Measurements from ENCODE around the gene RAB22A.
A peak's percentile ranks its signal among the peaks of the same experiment; 100 is the strongest.

The RAB22A gene

GRCh38 chr20:58300321-58300720, 9.2 kb upstream of the RAB22A start:
- no peak for DNase-seq (ENCODE audit: extremely low read depth in 1 of 2, low read depth in 1 of 2)

DNA sequence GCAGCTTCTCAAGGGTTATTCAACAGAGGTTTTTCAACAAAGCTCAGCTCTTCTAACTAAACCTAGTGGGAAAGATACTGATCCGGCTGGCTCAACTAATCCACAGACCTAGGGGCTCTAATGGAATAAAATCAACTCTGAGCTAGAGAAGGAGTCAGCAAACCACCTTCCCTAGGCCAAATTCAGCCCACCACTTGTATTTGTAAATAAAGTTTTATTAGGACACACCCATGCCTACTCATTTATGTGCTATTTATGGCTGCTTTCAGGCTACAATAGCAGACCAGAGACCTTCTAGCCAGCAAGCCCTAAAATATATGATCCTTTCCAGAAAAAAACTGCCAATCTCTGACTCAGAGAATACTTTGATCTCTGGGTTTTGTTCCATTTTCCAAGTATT, 6.0 kb upstream of the RAB22A start:
- DNase-seq (ENCODE audit: extremely low read depth in 1 of 2, low read depth in 1 of 2): no peak

- DNase-seq (ENCODE audit: extremely low read depth in 1 of 2, low read depth in 1 of 2): no peak
These were observed 4.5 kb upstream of the RAB22A start for GRCh38 chr20:58305061-58305460.

GRCh38 chr20:58306421-58307261, 2.9 kb upstream of the RAB22A start:
- DNase-seq (ENCODE audit: extremely low read depth in 1 of 2, low read depth in 1 of 2): peak in 1 of 2 donors; percentile 52

DNA sequence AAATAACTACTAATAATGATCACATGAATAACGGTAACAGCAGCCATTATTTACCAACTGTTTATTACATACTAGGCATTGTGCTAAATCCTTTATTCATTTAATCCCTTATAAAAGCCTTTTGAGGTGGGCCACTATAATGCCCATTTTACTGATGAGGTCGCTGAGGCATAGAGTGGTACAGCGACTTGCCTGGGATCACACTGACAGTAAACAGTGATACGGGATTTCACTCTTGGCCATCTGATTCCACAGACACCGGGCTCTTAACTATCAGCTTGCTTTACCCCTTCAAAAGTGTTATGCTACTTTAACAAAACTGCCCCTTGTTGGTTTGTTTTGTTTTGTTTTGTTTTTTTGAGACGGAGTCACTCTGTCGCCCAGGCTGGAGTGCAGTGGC, 2.2 kb upstream of the RAB22A start:
- DNase-seq (ENCODE audit: extremely low read depth in 1 of 2, low read depth in 1 of 2): no peak

GRCh38 chr20:58308290-58308679, 1.2 kb upstream of the RAB22A start:
- no peak for DNase-seq (ENCODE audit: extremely low read depth in 1 of 2, low read depth in 1 of 2)

DNA sequence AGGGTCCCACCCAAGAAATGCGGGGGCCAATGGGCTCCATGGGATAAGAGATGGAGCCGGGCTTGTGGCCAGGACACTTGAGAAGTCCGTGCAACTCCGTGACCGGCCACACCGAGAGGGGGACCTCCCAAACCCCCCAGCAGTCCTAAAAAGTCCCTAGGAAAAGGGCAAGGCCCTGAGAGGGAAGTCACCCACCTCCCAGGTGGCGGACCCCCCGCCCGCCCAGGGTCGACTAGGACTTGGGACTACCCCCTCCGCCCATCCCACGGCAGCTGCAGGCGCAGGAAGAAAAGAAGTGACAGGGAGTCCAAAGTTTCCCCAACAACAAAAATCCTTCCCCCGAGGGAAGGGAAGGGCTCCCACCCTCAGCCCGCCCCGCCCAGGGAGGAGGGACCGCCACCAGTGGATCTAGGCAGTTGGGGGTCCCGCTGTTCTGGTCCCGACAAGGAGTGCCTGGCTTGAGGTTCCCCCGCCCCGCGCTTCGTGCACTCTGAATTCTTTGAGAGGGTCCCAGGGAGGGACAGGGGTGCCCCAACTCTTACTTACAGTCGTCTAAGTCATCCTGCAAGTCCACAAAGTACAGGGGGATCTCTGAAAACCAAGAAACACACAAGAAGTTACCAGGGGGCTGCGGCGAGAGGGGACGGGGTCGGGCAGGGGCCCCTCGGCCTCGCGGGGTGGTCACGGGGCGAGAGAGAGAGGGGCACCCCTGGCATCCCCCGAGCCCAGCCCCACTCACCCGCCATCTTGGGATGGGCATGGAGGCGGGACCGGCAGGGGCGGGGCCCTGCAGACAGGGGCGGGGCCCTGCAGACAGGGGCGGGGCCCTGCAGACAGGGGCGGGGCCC, 611 bp upstream of the RAB22A start:
- peak in 1 of 2 donors; percentile 19 for DNase-seq (ENCODE audit: extremely low read depth in 1 of 2, low read depth in 1 of 2)

DNA sequence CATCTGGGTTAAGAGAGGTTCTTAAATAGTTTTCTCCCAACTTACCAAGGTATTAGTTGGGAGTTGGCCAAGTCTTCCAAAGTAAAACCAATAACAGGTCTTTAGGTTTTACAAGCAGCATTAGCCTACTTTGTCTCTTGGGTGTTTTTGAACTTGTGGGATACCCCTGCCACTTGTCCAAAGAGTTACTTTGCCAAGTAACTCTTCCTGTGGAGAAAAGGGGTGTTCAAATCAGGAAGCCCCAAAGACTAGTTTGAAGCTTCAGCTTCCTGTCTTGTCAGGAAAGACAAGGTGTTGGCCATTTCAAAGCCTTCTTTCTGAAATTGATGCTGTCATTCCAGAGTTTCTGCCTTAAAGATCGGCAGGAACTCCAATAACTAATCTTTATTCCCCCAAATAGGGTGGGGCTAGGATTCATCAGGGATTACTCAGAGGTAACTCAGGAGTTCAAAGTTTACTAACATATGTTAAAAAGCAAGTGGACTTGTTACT, 822 bp downstream of the RAB22A start:
- no peak for DNase-seq (ENCODE audit: extremely low read depth in 1 of 2, low read depth in 1 of 2)

DNA sequence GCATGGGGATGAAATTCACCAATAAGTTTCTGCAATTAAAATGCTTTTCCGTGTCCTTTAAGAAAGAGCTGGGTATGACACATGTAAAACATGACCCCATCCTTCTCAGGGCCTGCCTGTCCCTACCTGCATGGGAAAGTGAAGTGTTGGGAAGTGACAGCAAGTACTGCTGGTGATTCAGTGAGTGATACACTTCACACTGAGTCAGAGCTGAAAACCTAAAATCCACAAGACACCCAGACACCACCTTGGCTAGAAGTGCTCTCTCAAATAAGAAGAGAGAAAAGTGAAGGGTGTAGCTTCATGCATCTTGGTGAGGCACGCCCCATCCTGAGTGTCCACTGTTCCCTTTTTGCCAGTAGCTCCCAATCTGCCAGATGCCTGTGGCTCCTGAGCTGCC, 3.3 kb downstream of the RAB22A start:
- DNase-seq (ENCODE audit: extremely low read depth in 1 of 2, low read depth in 1 of 2): peak in 1 of 2 donors; percentile 28

GRCh38 chr20:58313396-58313795, 3.9 kb downstream of the RAB22A start:
- DNase-seq (ENCODE audit: extremely low read depth in 1 of 2, low read depth in 1 of 2): no peak

DNA sequence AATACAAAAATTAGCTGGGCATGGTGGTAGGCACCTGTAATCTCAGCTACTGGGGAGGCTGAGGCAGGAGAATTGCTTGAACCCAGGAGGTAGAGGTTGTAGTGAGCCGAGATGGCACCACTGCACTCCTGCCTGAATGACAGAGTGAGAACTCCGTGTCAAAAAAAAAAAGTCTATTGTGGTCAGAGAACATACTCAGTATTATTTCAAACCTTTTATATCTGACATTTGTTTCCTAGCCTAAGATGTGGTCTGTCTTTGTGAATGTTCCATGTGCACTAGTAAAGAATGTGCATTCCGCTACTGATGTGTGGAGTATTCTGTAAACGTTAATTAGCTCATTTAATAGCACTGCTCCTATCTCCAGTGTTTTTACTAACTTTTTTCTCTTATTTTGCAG, 11.7 kb downstream of the RAB22A start:
- no peak for DNase-seq (ENCODE audit: extremely low read depth in 1 of 2, low read depth in 1 of 2)

- no peak for DNase-seq (ENCODE audit: extremely low read depth in 1 of 2, low read depth in 1 of 2)
These were observed 12.6 kb downstream of the RAB22A start for GRCh38 chr20:58322083-58322482.

DNA sequence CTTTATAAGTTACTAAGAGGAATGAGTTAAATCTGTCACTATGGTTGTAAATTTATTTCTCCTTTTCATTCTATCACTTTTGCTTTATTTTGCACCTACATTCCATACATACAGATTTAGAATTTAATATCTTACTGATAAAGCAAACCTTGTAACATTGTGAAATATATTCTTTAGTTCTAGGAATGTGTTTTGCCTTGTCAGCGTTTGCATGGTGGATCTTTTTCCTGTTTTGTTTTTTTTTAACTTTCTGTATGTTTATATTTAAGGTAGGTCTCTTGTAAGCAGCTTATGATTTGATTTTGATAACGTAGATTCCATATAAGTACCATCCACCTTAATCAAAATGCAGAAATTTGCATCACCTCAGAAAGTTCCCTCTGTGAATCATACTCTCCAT, 16.4 kb downstream of the RAB22A start:
- DNase-seq (ENCODE audit: extremely low read depth in 1 of 2, low read depth in 1 of 2): no peak

- DNase-seq (ENCODE audit: extremely low read depth in 1 of 2, low read depth in 1 of 2): no peak
These were observed 17.7 kb downstream of the RAB22A start for GRCh38 chr20:58327211-58327610.

DNA sequence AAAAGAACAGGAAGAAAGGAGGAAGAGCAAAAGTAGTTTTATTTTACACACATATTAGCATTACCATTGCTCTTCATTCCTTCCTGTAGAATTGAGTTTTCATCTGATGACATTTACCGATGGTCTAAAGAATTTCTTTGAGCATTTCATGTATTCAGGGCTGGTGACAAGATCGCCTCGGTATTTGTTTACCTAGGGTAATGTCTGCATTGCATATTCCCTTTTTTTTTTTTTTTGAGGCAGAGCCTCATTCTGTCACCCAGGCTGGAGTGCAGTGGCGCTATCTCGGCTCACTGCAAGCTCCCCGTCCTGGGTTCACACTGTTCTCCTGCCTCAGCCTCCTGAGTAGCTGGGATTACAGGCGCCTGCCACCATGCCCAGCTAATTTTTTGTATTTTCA, 19.3 kb downstream of the RAB22A start:
- DNase-seq (ENCODE audit: extremely low read depth in 1 of 2, low read depth in 1 of 2): no peak

DNA sequence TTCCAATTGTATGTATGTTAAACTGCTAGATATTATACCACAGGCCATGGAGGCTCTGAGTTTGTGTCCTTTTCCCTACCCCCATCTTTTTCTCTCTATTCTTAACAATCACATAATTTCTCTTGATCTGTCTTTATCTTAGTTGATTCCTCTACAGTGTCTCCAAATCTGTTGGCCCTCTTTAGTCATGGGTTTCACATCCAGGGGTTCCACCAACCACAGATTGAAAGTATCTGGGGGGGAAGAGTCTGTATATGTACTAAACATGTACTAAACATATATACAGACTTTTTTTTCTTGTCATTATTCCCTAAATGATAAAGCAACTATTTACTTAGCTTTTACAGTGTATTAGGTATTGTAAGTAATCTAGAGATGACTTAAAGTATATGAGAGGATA, 20.2 kb downstream of the RAB22A start:
- no peak for DNase-seq (ENCODE audit: extremely low read depth in 1 of 2, low read depth in 1 of 2)

DNA sequence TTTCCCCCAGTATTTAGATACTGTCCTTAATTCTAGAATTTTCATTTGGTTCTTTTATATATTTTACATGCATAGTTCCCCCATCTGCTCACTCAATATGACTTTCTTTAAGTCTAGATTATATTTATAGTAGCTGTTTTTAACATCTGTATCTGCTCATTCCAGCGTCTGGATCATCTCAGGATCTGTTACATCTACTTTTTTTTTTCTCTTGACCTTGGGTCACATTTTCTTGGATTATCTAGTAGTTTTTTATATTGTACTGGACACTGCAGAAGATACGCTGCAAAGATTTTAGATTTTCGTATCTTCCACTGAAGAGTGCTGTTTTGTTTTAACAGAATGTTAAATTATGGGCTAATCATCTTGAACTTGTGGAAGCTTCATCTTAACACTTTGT, 20.7 kb downstream of the RAB22A start:
- DNase-seq (ENCODE audit: extremely low read depth in 1 of 2, low read depth in 1 of 2): no peak

GRCh38 chr20:58330687-58331086, 21.2 kb downstream of the RAB22A start:
- no peak for DNase-seq (ENCODE audit: extremely low read depth in 1 of 2, low read depth in 1 of 2)

DNA sequence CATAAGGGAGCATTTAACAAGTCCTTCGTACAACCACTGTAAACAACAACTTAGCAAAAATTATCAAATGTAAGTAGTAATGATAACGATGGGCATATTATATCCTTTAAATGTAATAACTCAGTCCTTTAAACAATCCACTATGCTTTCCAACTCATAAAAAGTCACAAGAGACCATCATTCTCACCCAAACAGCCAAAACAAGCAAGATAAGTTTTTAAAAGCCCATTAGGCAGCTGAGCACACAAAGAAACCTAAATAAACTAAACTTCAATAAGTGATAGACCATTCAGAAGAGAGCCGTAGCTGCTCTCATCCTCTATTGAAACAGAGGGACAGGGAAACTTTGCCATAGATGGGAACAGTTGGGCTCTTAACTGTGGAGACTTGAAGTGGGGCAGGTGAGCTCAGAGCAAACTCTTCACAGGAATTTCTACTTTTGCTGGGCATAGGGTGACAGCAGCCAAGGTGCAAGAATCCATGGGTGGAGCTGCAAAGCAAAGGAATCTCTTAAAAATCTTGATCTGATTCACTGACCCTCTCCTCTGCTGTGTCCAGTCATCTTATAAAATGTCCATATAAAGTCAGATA, 22.5 kb downstream of the RAB22A start:
- DNase-seq (ENCODE audit: extremely low read depth in 1 of 2, low read depth in 1 of 2): no peak

- DNase-seq (ENCODE audit: extremely low read depth in 1 of 2, low read depth in 1 of 2): no peak
These were observed 30.2 kb downstream of the RAB22A start for GRCh38 chr20:58339741-58340140.

DNA sequence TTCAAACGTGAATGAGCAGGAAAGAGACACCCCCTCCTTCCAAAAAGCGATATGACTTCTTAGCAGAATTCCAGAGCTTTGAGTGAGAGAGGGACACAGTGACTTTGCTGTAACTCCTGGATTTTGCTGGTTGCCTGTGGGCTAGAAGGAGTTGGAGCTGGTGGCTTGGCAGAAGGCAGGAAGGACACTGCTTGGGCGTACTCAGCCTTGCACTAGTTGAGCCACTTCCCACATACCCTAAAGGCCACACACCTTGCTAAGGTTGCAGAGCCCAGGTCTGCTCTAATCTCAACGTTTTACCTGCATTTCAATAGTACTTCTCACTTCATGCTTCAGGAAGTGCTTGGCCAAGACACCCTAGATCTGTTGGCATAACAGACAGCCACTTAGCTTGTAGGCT, 30.6 kb downstream of the RAB22A start:
- no peak for DNase-seq (ENCODE audit: extremely low read depth in 1 of 2, low read depth in 1 of 2)

DNA sequence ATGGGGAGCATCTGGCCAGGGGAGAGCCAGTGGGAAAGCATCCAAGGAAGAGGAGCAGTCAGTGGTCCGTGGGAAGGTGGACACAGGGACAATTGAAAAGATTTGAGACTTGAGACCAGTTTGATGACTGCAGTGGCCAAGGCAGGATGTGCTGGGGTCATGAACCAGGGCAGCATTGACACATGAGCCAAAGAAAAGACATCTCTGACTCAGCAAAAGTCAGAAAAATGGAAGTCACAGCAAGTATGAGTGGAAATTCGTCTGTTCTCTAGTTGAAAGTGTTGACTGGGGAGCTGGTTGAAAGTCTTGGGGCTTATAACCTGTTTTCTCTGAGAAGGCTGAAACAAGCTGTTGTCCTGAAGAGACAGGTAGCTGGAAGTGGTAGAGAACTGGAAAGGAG, 31.3 kb downstream of the RAB22A start:
- DNase-seq (ENCODE audit: extremely low read depth in 1 of 2, low read depth in 1 of 2): no peak

Measured in stimulated activated CD8-positive, alpha-beta memory T cell treated with anti-CD3 and anti-CD28 coated beads, Interleukin-7, amount 100 ng/mL, for 48 hours (primary cell).